ENCODE data around the gene CLEC16A. TPM values are rescaled to one million over a fixed set of nuclear protein-coding genes. Genes with fewer than 3 reads are reported as not detected.

CLEC16A gene
- total and polyA plus RNA-seq, 2 donors (not counting 1 experiment from before 2014, with no cell fraction given), result 21.9 to 79.5 TPM

- H3K27ac Mint-ChIP-seq, result no peak overlapping the region
- no peaks in the 10 kb centered on the region for H3K9me3 Mint-ChIP-seq (ENCODE audit: insufficient read depth)
- WGBS (ENCODE audit: insufficient coverage), result 99% methylated on average over 4 of the region's 4 CpGs
- ChIA-PET CTCF (no interaction called here), POLR2A (interaction anchor here (0.6 kb wide), 1 partner anchor 107 kb away, joined by 5 read pairs; no protein-coding TSS in a partner anchor)
- Histone ChIP-seq H3K4me1 (ENCODE audit: control insufficient read depth in 2 of 2, insufficient read depth in 2 of 2, low read length in 2 of 2) (no peaks in the 10 kb centered on the region), H3K9ac (ENCODE audit: low read length) (no peak overlapping the region), H3K4me2 (replicated peaks; ENCODE audit: low read depth, low read length, poor library complexity, severe bottlenecking) (no peak overlapping the region), H3K27me3 (replicated peaks in 1 of 4; ENCODE audit: control extremely low read depth in 1 of 4, control insufficient read depth in 3 of 4, insufficient read depth in 4 of 4, low read length in 3 of 4) (no peaks in the 10 kb centered on the region), H4K20me1 (ENCODE audit: control insufficient read depth, insufficient read depth, low read length, poor library complexity, severe bottlenecking) (no peaks in the 10 kb centered on the region), H3K36me3 (replicated peaks in 1 of 2; ENCODE audit: control extremely low read depth in 1 of 2, control insufficient read depth in 1 of 2, extremely low read depth in 1 of 2, insufficient read depth in 2 of 2, low read length in 1 of 2) (peaks cover 0 to 20% of the 10 kb centered on the region in 2 experiments), H3K9me3 (ENCODE audit: control extremely low read depth in 1 of 3, control insufficient read depth in 2 of 3, insufficient read depth in 1 of 3, low read length in 2 of 3) (no peaks in the 10 kb centered on the region), H3K4me3 (ENCODE audit: control extremely low read depth in 1 of 5, extremely low read depth in 1 of 5, insufficient read depth in 1 of 5, low read depth in 2 of 5, low read length in 4 of 5) (no peak overlapping the region), H3K27ac (ENCODE audit: low read length in 2 of 2) (no peak overlapping the region), H2AFZ (ENCODE audit: insufficient read depth, low read depth, low read length, poor library complexity, severe bottlenecking) (no peak overlapping the region), H3K79me2 (ENCODE audit: control insufficient read depth, insufficient read depth, low read length) (peaks cover 6% of the 10 kb centered on the region)
- DNase-seq (no peak), ATAC-seq (ENCODE audit: low read depth) (no peak)
- intact Hi-C loops (cut with micrococcal nuclease), result no loop called here
- no peaks in the 10 kb centered on the region for H3K27me3 Mint-ChIP-seq
- no peak overlapping the region for H3K4me3 Mint-ChIP-seq
- H3K4me1 Mint-ChIP-seq, result no peaks in the 10 kb centered on the region
- no peak for TF ChIP-seq EZH2 (IDR thresholded peaks at IDR 0.05; ENCODE audit: borderline replicate concordance, insufficient read depth, low read depth, low read length, poor library complexity, severe bottlenecking)
- no peak for TF ChIP-seq CTCF (IDR thresholded peaks at IDR 0.05)
Observed at GRCh38 chr16:11144122-11144521, 199.8 kb downstream of the CLEC16A start.

- Histone ChIP-seq H4K20me1 (ENCODE audit: control insufficient read depth, insufficient read depth, low read length, poor library complexity, severe bottlenecking) (no peaks in the 10 kb centered on the region), H3K27ac (ENCODE audit: low read length in 2 of 2) (no peak overlapping the region), H3K9ac (ENCODE audit: low read length) (no peak overlapping the region), H2AFZ (ENCODE audit: insufficient read depth, low read depth, low read length, poor library complexity, severe bottlenecking) (no peak overlapping the region), H3K4me3 (ENCODE audit: control extremely low read depth in 1 of 5, extremely low read depth in 1 of 5, insufficient read depth in 1 of 5, low read depth in 2 of 5, low read length in 4 of 5) (no peak overlapping the region), H3K4me1 (ENCODE audit: control insufficient read depth in 2 of 2, insufficient read depth in 2 of 2, low read length in 2 of 2) (no peaks in the 10 kb centered on the region), H3K79me2 (ENCODE audit: control insufficient read depth, insufficient read depth, low read length) (peaks cover 6% of the 10 kb centered on the region), H3K9me3 (ENCODE audit: control extremely low read depth in 1 of 3, control insufficient read depth in 2 of 3, insufficient read depth in 1 of 3, low read length in 2 of 3) (no peaks in the 10 kb centered on the region), H3K4me2 (replicated peaks; ENCODE audit: low read depth, low read length, poor library complexity, severe bottlenecking) (no peak overlapping the region), H3K27me3 (replicated peaks in 1 of 4; ENCODE audit: control extremely low read depth in 1 of 4, control insufficient read depth in 3 of 4, insufficient read depth in 4 of 4, low read length in 3 of 4) (no peaks in the 10 kb centered on the region), H3K36me3 (replicated peaks in 1 of 2; ENCODE audit: control extremely low read depth in 1 of 2, control insufficient read depth in 1 of 2, extremely low read depth in 1 of 2, insufficient read depth in 2 of 2, low read length in 1 of 2) (peaks cover 0 to 16% of the 10 kb centered on the region in 2 experiments)
- Mint-ChIP-seq H3K4me1 (no peaks in the 10 kb centered on the region), H3K4me3 (no peak overlapping the region), H3K27me3 (no peaks in the 10 kb centered on the region), H3K9me3 (ENCODE audit: insufficient read depth) (no peaks in the 10 kb centered on the region), H3K27ac (no peak overlapping the region)
- ChIA-PET POLR2A (interaction anchor here (0.6 kb wide), 1 partner anchor 1457 kb away, joined by 7 read pairs; no protein-coding TSS in a partner anchor), CTCF (no interaction called here)
- TF ChIP-seq CTCF (IDR thresholded peaks at IDR 0.05) (no peak), EZH2 (IDR thresholded peaks at IDR 0.05; ENCODE audit: borderline replicate concordance, insufficient read depth, low read depth, low read length, poor library complexity, severe bottlenecking) (no peak)
- intact Hi-C loops (cut with micrococcal nuclease), result no loop called here
- DNase-seq, result no peak
- 98% methylated on average over 13 of the region's 13 CpGs for WGBS (ENCODE audit: insufficient coverage)
- no peak for ATAC-seq (ENCODE audit: low read depth)
Observed at GRCh38 chr16:11145173-11145818, 200.9 kb downstream of the CLEC16A start.
